Left colon (tissue), 2 donors: ENCODE data around the gene SLC9A9. TPM values are rescaled to one million over a fixed set of nuclear protein-coding genes. Genes with fewer than 3 reads are reported as not detected.
A peak's percentile ranks its signal among the peaks of the same experiment; 100 is the strongest.

Source experiments
- ATAC-seq: fragments of 200-7000 bp; cut with Tn5 transposase; one replicate; pipeline ENCODE4 v1.9.1; 2020; ENCODE audit warnings: mild to moderate bottlenecking, moderate library complexity
- DNase-seq, 2 donors: peaks; one replicate each; pipeline ENCODE4 v3.0.0-alpha.2; 2020
- intact Hi-C, 2 donors: fragments of 100-400 bp; cut with DNase I in 1 of 2; cut with micrococcal nuclease in 1 of 2; formaldehyde crosslinking; loops; one replicate each; pipeline versions ENCODE4 v1.11.2 to v1.14.0; 2022; cut with DNase I, micrococcal nuclease
- total RNA-seq, 2 donors: library from RNA; stranded (reverse); fragmentation: NEBNext Ultra II Directional; extraction: Animal tissue kit (Norgen Biotek cat#: 25700); gene quantifications; one replicate each; pipeline ENCODE4 v1.2.1, GENCODE V29; 2021
- donor health status: DM: no; HTN: no; CAD: no.
- donor health status: DM: yes; HTN: yes; CAD: no.

Gene SLC9A9
- total RNA-seq, 2 donors from 2014 or later, result 2.7 to 7.4 TPM

GRCh38 chr3:143637133-143637532 lies 211.1 kb downstream of the SLC9A9 start:
- ATAC-seq, result no peak
- intact Hi-C loops, result no loop called here

DNA sequence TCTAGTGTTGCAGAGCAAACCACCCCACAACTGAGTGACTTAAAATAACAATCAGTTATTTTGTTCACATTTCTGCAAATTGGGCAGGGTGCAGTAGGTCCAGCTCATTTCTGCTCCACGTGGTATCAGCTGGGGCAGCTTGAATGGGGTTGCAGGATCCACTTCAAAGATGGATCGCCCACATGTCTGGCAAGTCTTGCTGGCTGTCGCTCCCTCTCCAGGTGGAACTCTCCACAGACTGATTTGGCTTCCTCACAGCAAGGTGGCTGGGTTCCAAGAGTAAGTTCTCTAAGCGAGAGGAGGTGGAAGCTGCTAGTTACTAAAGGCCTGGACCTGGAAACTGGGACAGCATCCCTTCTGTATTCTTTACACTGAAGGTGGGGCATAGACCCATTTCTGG lies 213.3 kb downstream of the SLC9A9 start:
- DNase-seq (peak; percentile 55 to 70), ATAC-seq (peak; percentile 95)
- intact Hi-C loops, result no loop called here

More at GRCh38 chr3:143637133-143637532, 211.1 kb downstream of the SLC9A9 start:
- no peak for DNase-seq

GRCh38 chr3:143634427-143634826 lies 213.8 kb downstream of the SLC9A9 start:
- intact Hi-C loops, result no loop called here
- ATAC-seq, result peak; percentile 88
- no peak for DNase-seq

GRCh38 chr3:143633816-143634215 lies 214.5 kb downstream of the SLC9A9 start:
- ATAC-seq, result no peak
- intact Hi-C loops, result no loop called here
- no peak for DNase-seq

DNA sequence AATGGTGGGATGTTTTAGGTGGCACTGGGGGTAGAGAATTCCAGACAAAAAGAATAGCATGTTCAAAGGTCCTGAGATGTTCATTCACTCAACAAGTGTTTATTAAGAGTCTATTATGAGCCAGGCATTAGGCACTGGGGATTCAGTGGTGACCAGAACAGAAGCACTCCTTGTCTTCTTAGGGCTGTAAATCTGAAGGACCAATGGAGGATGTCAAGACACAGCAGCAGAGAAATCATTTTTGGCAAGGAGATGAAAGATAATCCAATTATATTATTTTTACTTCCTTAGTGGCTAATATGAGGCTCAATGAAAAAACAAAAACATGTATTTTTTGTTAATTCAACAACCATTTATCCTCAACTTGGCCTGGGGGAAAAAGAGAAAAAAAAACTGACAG lies 218.5 kb downstream of the SLC9A9 start:
- ATAC-seq (no peak), DNase-seq (no peak)
- intact Hi-C loops, result no loop called here

- no peak for ATAC-seq
These were observed 219.3 kb downstream of the SLC9A9 start for GRCh38 chr3:143628971-143629370.

DNA sequence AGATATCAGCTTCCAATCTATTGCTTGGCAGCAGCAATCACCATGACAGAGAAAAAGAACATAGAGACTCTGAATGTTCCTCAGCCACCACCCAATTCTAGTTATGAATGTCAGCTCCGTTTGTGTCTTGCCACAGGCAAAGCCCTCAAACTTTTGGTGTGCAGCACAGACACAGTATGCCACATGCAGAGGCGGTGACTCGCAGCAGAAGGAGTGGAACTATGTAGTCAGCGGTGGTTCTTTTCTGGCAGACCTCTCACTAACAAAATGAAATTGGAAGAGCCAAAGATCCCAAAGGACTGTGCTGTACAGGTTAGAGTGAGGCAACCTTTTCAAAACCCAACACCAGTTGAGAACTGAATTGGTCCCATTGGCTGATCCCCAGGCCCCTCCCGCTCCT lies 220.9 kb downstream of the SLC9A9 start:
- DNase-seq (no peak), ATAC-seq (no peak)
- intact Hi-C loops, result no loop called here

More at GRCh38 chr3:143628971-143629370, 219.3 kb downstream of the SLC9A9 start:
- intact Hi-C loops, result no loop called here
- no peak for DNase-seq

GRCh38 chr3:143619231-143619630 lies 229.0 kb downstream of the SLC9A9 start:
- DNase-seq (no peak), ATAC-seq (no peak)
- intact Hi-C loops, result no loop called here

DNA sequence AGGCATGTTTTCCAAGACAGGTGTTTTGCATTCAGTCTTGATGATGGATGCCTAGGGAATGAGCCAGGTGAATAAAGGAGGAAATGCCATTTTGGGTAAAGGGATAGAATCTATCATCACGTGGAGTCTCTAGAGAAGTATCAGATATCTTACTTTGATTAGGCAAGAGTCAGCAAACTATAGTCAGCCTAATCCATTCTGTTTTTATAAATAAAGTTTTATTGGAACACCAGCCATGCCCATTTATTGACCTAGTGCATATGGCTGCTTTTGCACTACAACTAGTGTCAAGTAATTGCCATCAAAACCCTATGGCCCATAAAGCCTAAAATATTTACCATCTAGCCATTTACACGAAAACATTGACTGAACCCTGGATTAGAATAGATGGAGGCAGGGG lies 231.2 kb downstream of the SLC9A9 start:
- intact Hi-C loops, result no loop called here

GRCh38 chr3:143613226-143613625 lies 235.0 kb downstream of the SLC9A9 start:
- no peak for DNase-seq
- intact Hi-C loops, result no loop called here
- no peak for ATAC-seq

More for the DNA sequence above, 231.2 kb downstream of the SLC9A9 start:
- ATAC-seq (no peak), DNase-seq (no peak)

DNA sequence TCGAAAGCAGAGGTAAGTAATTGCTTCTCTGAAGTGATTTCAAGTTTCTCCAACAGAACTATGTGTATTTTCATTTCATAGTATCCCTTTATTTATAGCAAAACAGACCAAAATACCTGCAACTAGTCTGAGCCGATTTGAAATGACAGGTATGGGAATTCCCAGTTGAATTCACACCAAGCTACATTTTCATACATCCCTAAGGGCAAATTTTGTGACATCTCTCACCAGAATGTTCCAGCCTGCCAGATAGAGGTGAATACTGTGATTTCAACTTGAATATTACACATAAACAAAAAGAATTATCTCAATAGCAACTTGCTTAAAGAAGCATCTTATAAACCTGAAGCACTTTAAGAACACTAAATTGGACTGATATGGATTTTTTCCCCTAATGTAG lies 235.7 kb downstream of the SLC9A9 start:
- intact Hi-C loops, result no loop called here
- ATAC-seq (no peak), DNase-seq (no peak)

GRCh38 chr3:143608966-143609365 lies 239.3 kb downstream of the SLC9A9 start:
- intact Hi-C loops, result no loop called here
- ATAC-seq, result no peak

DNA sequence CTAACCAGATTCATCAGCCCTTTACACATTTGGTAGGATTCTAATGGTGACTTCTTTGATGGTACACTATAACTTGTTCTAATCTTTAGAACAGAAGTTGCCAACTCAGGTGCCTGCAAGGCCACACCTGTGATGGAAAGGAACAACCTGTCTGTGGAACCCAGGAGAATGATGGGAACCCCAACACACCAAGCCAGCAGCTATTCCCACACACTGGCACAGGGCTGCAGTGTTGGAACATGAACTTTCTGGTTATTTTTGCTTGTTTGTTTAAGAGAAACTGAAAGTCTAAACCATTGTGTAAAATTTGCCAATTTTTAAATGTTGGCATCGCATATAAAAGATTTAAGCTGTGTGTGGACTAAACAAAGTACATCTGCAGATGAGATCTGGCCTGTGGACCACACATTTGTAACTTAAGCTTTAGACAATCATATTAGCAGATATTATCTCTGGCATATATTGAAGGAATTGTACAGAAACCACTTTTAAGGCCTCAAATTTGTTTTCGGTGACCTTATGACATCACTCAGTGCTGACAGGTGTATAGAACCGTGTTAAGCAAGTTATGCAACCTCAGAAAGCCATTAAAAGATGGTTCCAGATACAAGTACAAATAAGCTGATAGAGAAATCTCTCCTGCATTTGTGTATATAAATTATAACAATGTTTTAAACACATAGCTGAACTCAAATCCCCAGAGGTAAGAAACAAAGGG lies 242.9 kb downstream of the SLC9A9 start:
- ATAC-seq (no peak), DNase-seq (no peak)
- intact Hi-C loops, result no loop called here

More at GRCh38 chr3:143608966-143609365, 239.3 kb downstream of the SLC9A9 start:
- no peak for DNase-seq

- no peak for ATAC-seq
- intact Hi-C loops, result no loop called here
- no peak for DNase-seq
These were observed 243.7 kb downstream of the SLC9A9 start for GRCh38 chr3:143604402-143605185.

DNA sequence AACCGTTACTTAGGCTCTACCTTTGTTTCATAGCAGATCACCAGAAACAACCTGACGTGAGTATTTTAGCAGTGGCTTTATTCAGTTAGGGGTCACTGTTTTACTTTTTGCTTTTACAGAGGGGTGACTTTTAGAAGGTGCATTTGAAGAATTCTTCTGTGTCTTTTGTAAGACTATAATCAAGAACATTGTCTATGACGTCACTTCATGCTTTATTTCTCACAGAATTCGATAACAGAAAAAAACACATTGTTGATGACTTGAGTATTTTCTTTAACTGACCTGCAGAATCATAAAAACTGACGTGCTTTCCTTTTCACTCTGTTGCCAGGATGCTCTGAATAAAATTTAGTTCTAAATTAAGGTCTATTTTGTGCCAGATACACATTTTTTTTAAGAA lies 244.5 kb downstream of the SLC9A9 start:
- ATAC-seq (no peak), DNase-seq (no peak)
- intact Hi-C loops, result no loop called here

DNA sequence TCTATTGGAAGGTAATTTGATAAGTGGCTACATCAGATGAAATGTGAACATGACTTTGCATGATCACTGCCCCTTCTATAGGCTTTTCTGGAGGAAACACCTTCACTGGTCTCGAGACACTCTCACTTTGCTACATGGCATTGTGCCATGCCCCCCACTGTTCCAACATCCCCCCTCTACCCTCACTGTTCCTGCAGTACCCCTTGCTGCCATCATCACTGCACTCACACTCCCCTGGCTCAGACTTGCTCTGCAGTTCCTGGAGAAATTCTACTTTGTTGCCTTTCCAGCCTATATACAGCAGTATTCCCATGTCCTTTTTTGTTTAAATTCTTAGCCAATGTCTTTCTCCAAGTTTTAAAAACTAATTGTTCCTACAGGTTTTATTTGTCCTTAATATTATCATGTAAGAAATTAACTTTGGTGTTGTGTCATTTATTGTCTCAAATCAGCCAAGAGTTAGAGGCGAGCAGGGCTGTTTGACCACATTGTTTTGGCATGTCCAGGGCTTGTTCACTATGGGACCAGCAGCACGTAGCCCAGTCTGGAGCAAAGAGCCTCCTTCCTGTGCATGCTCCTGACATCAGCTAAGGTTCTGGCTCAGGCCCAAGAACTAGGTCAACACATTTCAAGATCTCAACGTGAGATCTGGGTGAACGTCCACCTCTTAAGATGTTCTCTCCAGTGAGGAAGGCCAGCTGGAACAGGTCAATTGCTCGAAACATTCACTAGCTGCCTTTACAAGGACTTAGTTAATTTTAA lies 246.4 kb downstream of the SLC9A9 start:
- DNase-seq, result no peak
- intact Hi-C loops, result no loop called here
- no peak for ATAC-seq

DNA sequence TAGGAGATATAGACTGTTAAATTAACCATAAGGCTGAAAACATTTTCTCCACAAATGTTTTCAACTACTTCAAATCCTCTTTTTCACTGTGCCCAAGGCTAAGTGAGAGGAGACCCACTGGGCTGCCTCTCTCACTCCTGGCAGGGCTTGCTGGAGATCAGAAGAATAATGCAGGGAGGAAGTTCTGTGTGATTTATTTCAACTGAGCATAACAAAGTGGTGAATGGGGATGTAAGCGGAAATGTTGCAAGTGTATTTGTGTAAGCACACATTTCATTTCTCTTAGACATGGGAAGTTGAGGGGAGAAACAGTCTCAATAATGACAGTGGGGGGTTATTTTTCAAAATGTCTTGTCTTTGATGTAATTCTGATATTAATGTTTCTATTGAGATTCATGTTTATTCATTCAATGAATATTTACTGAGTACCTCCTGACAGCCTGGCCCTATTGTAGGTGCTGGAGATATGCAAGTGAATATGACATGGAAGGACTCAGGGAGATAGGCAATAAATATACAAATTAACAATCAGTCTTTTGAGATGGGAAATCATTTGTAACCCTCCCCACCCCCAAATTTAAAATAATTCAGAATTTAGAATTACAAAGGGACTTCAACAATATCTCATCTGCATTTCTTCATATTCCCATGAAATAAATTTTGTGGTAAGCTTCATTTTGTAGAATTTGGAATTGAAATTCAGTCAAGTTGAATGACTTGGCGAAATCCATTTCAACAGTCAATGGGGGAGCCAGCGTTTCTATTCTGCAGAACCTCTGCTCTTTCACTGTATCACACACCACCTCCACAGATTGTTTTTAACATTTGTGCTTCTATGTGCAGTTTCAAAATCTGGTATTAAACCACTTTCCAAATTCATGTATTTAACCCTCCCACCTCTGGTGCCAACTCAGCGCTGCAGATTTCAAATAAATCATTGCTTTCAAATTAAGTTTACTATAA lies 247.2 kb downstream of the SLC9A9 start:
- no peak for DNase-seq
- intact Hi-C loops, result no loop called here
- no peak for ATAC-seq
